H1 (cell line): ENCODE measurements around the gene PIK3R6. TPM values are rescaled to one million over a fixed set of nuclear protein-coding genes. Genes with fewer than 3 reads are reported as not detected.

ENCODE experiments used
- CTCF ChIA-PET: fragments of 300-600 bp; sonication (Branson Sonifier 250); formaldehyde crosslinking; loops from one replicate; lab custom pipeline; 2021; ENCODE audit not compliant: partially characterized antibody; lab: Charles Lee
- POLR2A ChIA-PET: fragments of 300-600 bp; sonication (Branson Sonifier 250); formaldehyde crosslinking; loops from one replicate; lab custom pipeline; 2021; ENCODE audit warnings: inconsistent platforms; ENCODE audit not compliant: partially characterized antibody; lab: Charles Lee
- DNase-seq, 2 experiments: peaks; one replicate each; pipeline versions ENCODE4 v3.0.0 to v3.0.0-alpha.2; 2010 to 2022; ENCODE audit warnings: low spot score in 2 of 2, low read depth in 1 of 2, mixed read lengths in 1 of 2
- FAIRE-seq: peaks from 2 replicates; lab custom pipeline; 2011; peaks lifted over from hg19 to GRCh38; lab: Jason Lieb, UNC
- H2AFZ ChIP-seq: 2 replicates; pipeline ENCODE4 v1.8.1; 2012; ENCODE audit warnings: low read length, inconsistent platforms
- H2AK5ac ChIP-seq: 2 replicates; pipeline ENCODE4 v1.6.1; 2013; ENCODE audit warnings: low read depth, low read length
- H2BK120ac ChIP-seq: replicated peaks from 2 replicates; pipeline ENCODE3; 2013; ENCODE audit warnings: low read depth, low read length, inconsistent platforms
- H2BK12ac ChIP-seq: 2 replicates; pipeline ENCODE4 v1.6.1; 2013; ENCODE audit warnings: low read depth, low read length
- H2BK15ac ChIP-seq: 2 replicates; pipeline ENCODE4 v1.6.1; 2013; ENCODE audit warnings: low read length
- H2BK20ac ChIP-seq: 2 replicates; pipeline ENCODE4 v1.6.1; 2013; ENCODE audit warnings: low read length
- H2BK5ac ChIP-seq: 2 replicates; pipeline ENCODE4 v1.6.1; 2013; ENCODE audit warnings: low read depth, low read length
- H3K14ac ChIP-seq: 2 replicates; pipeline ENCODE4 v1.6.1; 2013; ENCODE audit warnings: inconsistent platforms; ENCODE audit not compliant: insufficient read length
- H3K18ac ChIP-seq: 2 replicates; pipeline ENCODE4 v1.6.1; 2013; ENCODE audit warnings: low read length; ENCODE audit errors: extremely low read depth
- H3K23ac ChIP-seq: 2 replicates; pipeline ENCODE4 v1.6.1; 2013; ENCODE audit warnings: inconsistent platforms; ENCODE audit not compliant: insufficient read length
- H3K23me2 ChIP-seq: 2 replicates; pipeline ENCODE4 v1.6.1; 2013; ENCODE audit warnings: low read depth, low read length
- H3K27ac ChIP-seq: 2 replicates; pipeline ENCODE4 v1.6.1; 2011; ENCODE audit warnings: low read depth, low read length, inconsistent platforms
- H3K27me3 ChIP-seq, 4 experiments: replicated peaks in 1 of 4; 1 replicate in 1 of 4; 2 replicates in 3 of 4; pipeline versions ENCODE4 v1.6.1 to v1.8.1; 2011 to 2013; ENCODE audit warnings: low read length in 3 of 4, mild to moderate bottlenecking in 3 of 4, inconsistent platforms in 2 of 4, mixed read lengths in 2 of 4, moderate library complexity in 1 of 4; ENCODE audit not compliant: control insufficient read depth in 3 of 4, insufficient read depth in 3 of 4; ENCODE audit errors: extremely low read depth in 1 of 4
- H3K36me3 ChIP-seq, 4 experiments: 2 replicates each; pipeline versions ENCODE4 v1.6.1 to v1.8.1; 2011 to 2013; ENCODE audit warnings: mild to moderate bottlenecking in 4 of 4, low read length in 3 of 4, moderate library complexity in 2 of 4, control low read depth in 1 of 4, inconsistent platforms in 1 of 4; ENCODE audit not compliant: insufficient read depth in 4 of 4, control insufficient read depth in 2 of 4
- H3K4ac ChIP-seq: replicated peaks from 2 replicates; pipeline ENCODE3; 2013; ENCODE audit warnings: low read length, low read depth, mixed read lengths, inconsistent platforms; ENCODE audit not compliant: insufficient read length
- H3K4me1 ChIP-seq, 4 experiments: replicated peaks in 1 of 4; 1 replicate in 1 of 4; 2 replicates in 3 of 4; pipeline versions ENCODE4 v1.6.1 to v1.8.1; 2011 to 2013; ENCODE audit warnings: low read length in 3 of 4, inconsistent platforms in 2 of 4, mixed read lengths in 1 of 4; ENCODE audit not compliant: insufficient read depth in 4 of 4, control insufficient read depth in 3 of 4
- H3K4me2 ChIP-seq, 2 experiments: 2 replicates each; pipeline versions ENCODE4 v1.6.1 to v1.8.1; 2011 to 2013; ENCODE audit warnings: low read depth in 2 of 2, low read length in 2 of 2, control low read depth in 1 of 2, inconsistent platforms in 1 of 2, mild to moderate bottlenecking in 1 of 2; ENCODE audit not compliant: insufficient read depth in 1 of 2
- H3K4me3 ChIP-seq, 4 experiments: fragments of 200-600, 300-600 bp in 1 of 4; sonication (generic), shearing (Covaris generic), sonication (Bioruptor Twin) in 1 of 4; 2 replicates each; pipeline versions ENCODE4 v1.5.1 to v1.8.1; 2011 to 2016; ENCODE audit warnings: low read length in 4 of 4, low read depth in 3 of 4, control low read depth in 2 of 4, inconsistent platforms in 2 of 4, mild to moderate bottlenecking in 2 of 4, mixed read lengths in 1 of 4, moderate library complexity in 1 of 4; ENCODE audit not compliant: insufficient read depth in 2 of 4; ENCODE audit errors: extremely low read depth in 1 of 4
- H3K56ac ChIP-seq: replicated peaks from 2 replicates; pipeline ENCODE3; 2013; ENCODE audit warnings: low read depth, mild to moderate bottlenecking, mixed read lengths, low read length, inconsistent platforms; ENCODE audit not compliant: insufficient read length
- H3K79me1 ChIP-seq: 2 replicates; pipeline ENCODE4 v1.6.1; 2013; ENCODE audit warnings: low read depth, low read length, control low read depth
- H3K79me2 ChIP-seq, 2 experiments: 2 replicates each; pipeline versions ENCODE4 v1.6.1 to v1.8.1; 2012 to 2013; ENCODE audit warnings: low read length in 2 of 2, mild to moderate bottlenecking in 2 of 2, inconsistent platforms in 1 of 2; ENCODE audit not compliant: insufficient read depth in 2 of 2, control insufficient read depth in 1 of 2
- H3K9ac ChIP-seq, 4 experiments: replicated peaks in 1 of 4; 1 replicate in 1 of 4; 2 replicates in 3 of 4; pipeline versions ENCODE4 v1.6.1 to v1.8.1; 2011 to 2013; ENCODE audit warnings: low read depth in 3 of 4, low read length in 3 of 4, control low read depth in 2 of 4, mild to moderate bottlenecking in 2 of 4, moderate library complexity in 2 of 4, inconsistent platforms in 1 of 4; ENCODE audit errors: extremely low read depth in 1 of 4
- H3K9me3 ChIP-seq, 2 experiments: 2 replicates each; pipeline versions ENCODE4 v1.6.1 to v1.8.1; 2012 to 2013; ENCODE audit warnings: mild to moderate bottlenecking in 2 of 2, moderate library complexity in 2 of 2, control low read depth in 1 of 2, inconsistent platforms in 1 of 2, low read depth in 1 of 2, low read length in 1 of 2, mixed read lengths in 1 of 2; ENCODE audit not compliant: insufficient read depth in 2 of 2
- H4K20me1 ChIP-seq, 2 experiments: replicated peaks in 1 of 2; 2 replicates each; pipeline versions ENCODE3 to v1.8.1; 2011 to 2013; ENCODE audit warnings: inconsistent platforms in 2 of 2, low read length in 2 of 2, mild to moderate bottlenecking in 1 of 2; ENCODE audit not compliant: insufficient read depth in 2 of 2, control insufficient read depth in 1 of 2
- H4K5ac ChIP-seq: 2 replicates; pipeline ENCODE4 v1.6.1; 2013; ENCODE audit warnings: low read length, low read depth, mixed read lengths, inconsistent platforms; ENCODE audit not compliant: insufficient read length
- H4K8ac ChIP-seq: 2 replicates; pipeline ENCODE4 v1.8.0; 2013; ENCODE audit warnings: mild to moderate bottlenecking, moderate library complexity, low read length, inconsistent platforms; ENCODE audit not compliant: insufficient read depth; ENCODE audit errors: extremely low read depth
- H4K91ac ChIP-seq: replicated peaks from 2 replicates; pipeline ENCODE3; 2013; ENCODE audit warnings: low read length, mixed read lengths, inconsistent platforms; ENCODE audit not compliant: insufficient read length
- ASH2L ChIP-seq: fragments of 200-600, 300-600 bp; sonication (generic); IDR thresholded peaks from one replicate; pipeline ENCODE4 v1.7.1; 2017; ENCODE audit warnings: low read length
- CBX5 ChIP-seq: fragments of 300-800, 300-1000 bp; sonication (generic); IDR thresholded peaks from 2 replicates; pipeline ENCODE4 v1.7.1; 2016; ENCODE audit warnings: antibody characterized with exemption, low read length, low read depth
- RBBP5 ChIP-seq: IDR thresholded peaks from 2 replicates; pipeline ENCODE4 v1.7.1; 2012; ENCODE audit warnings: low read depth, mild to moderate bottlenecking, inconsistent platforms, low read length, moderate library complexity, borderline replicate concordance
- RNF2 ChIP-seq: fragments of 200-900, 300-1000 bp; sonication (generic); IDR thresholded peaks from 2 replicates; pipeline ENCODE4 v1.7.1; 2016; ENCODE audit warnings: borderline replicate concordance, low read depth, mild to moderate bottlenecking, antibody characterized with exemption, low read length; ENCODE audit not compliant: poor library complexity, severe bottlenecking; ENCODE audit errors: missing control alignments
- WGBS, 2 experiments: shearing (Covaris generic) in 1 of 2; methylation state at CpG; one replicate each; pipeline versions ENCODE4 v1.1.6 to v1.1.7; 2013 to 2015; ENCODE audit warnings: low lambda C conversion rate in 2 of 2, mixed read lengths in 2 of 2, inconsistent platforms in 1 of 2, low coverage in 1 of 2, missing lambda C conversion rate in 1 of 2; ENCODE audit not compliant: insufficient replicate concordance in 2 of 2, insufficient coverage in 1 of 2, insufficient read length in 1 of 2; ENCODE audit errors: extremely low coverage in 1 of 2, missing lambda C conversion rate in 1 of 2; 5-methylcytosine and 5-hydroxymethylcytosine counted together
- polyA plus RNA-seq, 7 experiments: library from polyadenylated mRNA; depleted of rRNA in 3 of 7; stranded (reverse) in 5 of 7; unstranded in 2 of 7; fragments of >200 nt in 5 of 7; fragments of 200-250 nt in 2 of 7; gene quantifications; 1 replicate in 5 of 7; 2 replicates in 1 of 7; 4 replicates in 1 of 7; pipeline versions ENCODE4 v1.2.1 to v1.2.3, GENCODE V29; 2011 to 2013; ENCODE audit warnings: missing spikeins in 2 of 7, mixed read lengths in 2 of 7
- total RNA-seq: library from RNA; stranded (reverse); fragmentation: NEBNext Ultra II Directional; extraction: Animal tissue kit (Norgen Biotek cat#: 25700); gene quantifications from 2 replicates; pipeline ENCODE4 v1.2.1, GENCODE V29; 2021

Gene PIK3R6
- total and polyA plus RNA-seq, 2 of the 8 experiments (the other 6 are each of a cell fraction or from before 2014, with no cell fraction given), result 0.24 to 1.2 TPM

GRCh38 chr17:8800656-8801055 is 66.8 kb downstream of the PIK3R6 start:
- H3K4me2 ChIP-seq, result no peak overlapping the region
- no peak overlapping the region for H2BK20ac ChIP-seq
- H3K18ac ChIP-seq, result no peak overlapping the region
- H4K91ac ChIP-seq, result no peak overlapping the region
- no peaks in the 10 kb centered on the region for H3K79me1 ChIP-seq
- peaks cover 0 to 6% (median 1%) of the 10 kb centered on the region in 4 experiments; a peak in 3 of 7 replicates for H3K27me3 ChIP-seq
- POLR2A ChIA-PET, result interaction anchor here (0.7 to 1.2 kb wide), 2 partner anchors 68 to 94 kb away, joined by 3 read pairs; no protein-coding TSS in a partner anchor
- H3K4ac ChIP-seq, result no peak overlapping the region
- H2AK5ac ChIP-seq, result no peak overlapping the region
- TF ChIP-seq ASH2L (no peak), CBX5 (no peak), RBBP5 (no peak), RNF2 (no peak)
- no peak overlapping the region for H4K5ac ChIP-seq
- H3K4me1 ChIP-seq, result peaks cover 0 to 19% (median 9%) of the 10 kb centered on the region in 4 experiments; a peak in 6 of 7 replicates
- FAIRE-seq (no peak), DNase-seq (peak in 1 of 2 experiments; percentile 14)
- H4K8ac ChIP-seq, result no peak overlapping the region
- no peaks in the 10 kb centered on the region for H3K9me3 ChIP-seq
- 88% methylated on average over 2 of the region's 2 CpGs; no CpG with 5 or more reads in 1 of the 2 experiments for WGBS, 2 experiments
- H2BK120ac ChIP-seq, result no peak overlapping the region
- no peak overlapping the region for H2BK12ac ChIP-seq
- no peak overlapping the region for H3K23ac ChIP-seq
- H3K14ac ChIP-seq, result no peak overlapping the region
- no peaks in the 10 kb centered on the region for H3K36me3 ChIP-seq
- no peak overlapping the region for H2AFZ ChIP-seq
- H3K27ac ChIP-seq, result no peak overlapping the region
- H3K4me3 ChIP-seq, result no peak overlapping the region
- no peak overlapping the region for H3K9ac ChIP-seq
- H3K79me2 ChIP-seq, result no peaks in the 10 kb centered on the region
- H3K23me2 ChIP-seq, result peaks cover 6% of the 10 kb centered on the region; the same call in 1 of the 2 replicates
- CTCF ChIA-PET, result interaction anchor here (0.7 to 8.2 kb wide), 10 partner anchors 15 to 319 kb away, joined by 3 to 107 read pairs (median 6); no protein-coding TSS in a partner anchor
- no peak overlapping the region for H2BK15ac ChIP-seq
- no peak overlapping the region for H2BK5ac ChIP-seq
- no peak overlapping the region for H3K56ac ChIP-seq
- no peaks in the 10 kb centered on the region for H4K20me1 ChIP-seq
